Esophagus squamous epithelium (tissue), 4 donors: ENCODE measurements around the gene CADM1.

ENCODE experiments used
- POLR2A ChIP-seq, 4 donors: fragments of 450-650 bp; IDR thresholded peaks; one replicate each; pipeline ENCODE4 v1.6.1; 2017; ENCODE audit warnings: antibody characterized with exemption in 4 of 4, mild to moderate bottlenecking in 4 of 4, moderate library complexity in 3 of 4
- TF ChIP-seq, protein P1 (sequence below), 6 experiments: fragments of 450-650 bp in 4 of 6; fragments of 200-600 bp in 2 of 6; sonication (generic) in 2 of 6; IDR thresholded peaks; one replicate each; pipeline ENCODE4 v1.5.1; 2016 to 2019; ENCODE audit warnings: antibody characterized with exemption in 6 of 6, mild to moderate bottlenecking in 4 of 6, moderate library complexity in 4 of 6

DNA sequence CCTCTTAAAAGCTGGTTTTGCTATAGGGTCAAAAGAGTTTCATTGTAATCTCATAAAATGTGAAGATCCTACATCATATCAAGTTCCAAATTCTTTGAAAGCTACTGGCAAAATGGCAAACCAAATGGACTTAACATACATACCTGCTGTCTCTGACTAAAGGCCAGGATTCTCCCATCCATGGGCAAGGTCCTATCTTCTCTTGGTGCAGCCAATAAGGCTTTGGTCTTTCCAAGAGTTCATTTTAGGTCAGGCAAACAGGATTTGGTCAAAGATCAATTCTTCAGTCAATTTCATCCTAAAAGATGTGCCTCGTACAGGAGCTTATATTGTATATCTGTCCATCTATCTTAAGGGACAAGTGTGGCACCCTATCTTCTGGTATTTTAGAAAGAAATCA is 49.7 kb downstream of the CADM1 start:
- TF ChIP-seq, protein P1, sequence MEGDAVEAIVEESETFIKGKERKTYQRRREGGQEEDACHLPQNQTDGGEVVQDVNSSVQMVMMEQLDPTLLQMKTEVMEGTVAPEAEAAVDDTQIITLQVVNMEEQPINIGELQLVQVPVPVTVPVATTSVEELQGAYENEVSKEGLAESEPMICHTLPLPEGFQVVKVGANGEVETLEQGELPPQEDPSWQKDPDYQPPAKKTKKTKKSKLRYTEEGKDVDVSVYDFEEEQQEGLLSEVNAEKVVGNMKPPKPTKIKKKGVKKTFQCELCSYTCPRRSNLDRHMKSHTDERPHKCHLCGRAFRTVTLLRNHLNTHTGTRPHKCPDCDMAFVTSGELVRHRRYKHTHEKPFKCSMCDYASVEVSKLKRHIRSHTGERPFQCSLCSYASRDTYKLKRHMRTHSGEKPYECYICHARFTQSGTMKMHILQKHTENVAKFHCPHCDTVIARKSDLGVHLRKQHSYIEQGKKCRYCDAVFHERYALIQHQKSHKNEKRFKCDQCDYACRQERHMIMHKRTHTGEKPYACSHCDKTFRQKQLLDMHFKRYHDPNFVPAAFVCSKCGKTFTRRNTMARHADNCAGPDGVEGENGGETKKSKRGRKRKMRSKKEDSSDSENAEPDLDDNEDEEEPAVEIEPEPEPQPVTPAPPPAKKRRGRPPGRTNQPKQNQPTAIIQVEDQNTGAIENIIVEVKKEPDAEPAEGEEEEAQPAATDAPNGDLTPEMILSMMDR (IDR thresholded peaks at IDR 0.05), result no peak
- no peak for TF ChIP-seq POLR2A (IDR thresholded peaks at IDR 0.05)
